CD4-positive, alpha-beta T cell treated with Interleukin-17A for 1 hour (primary cell): Measurements from ENCODE around the gene CPM.

Experiments used
- DNase-seq: peaks from one replicate; pipeline ENCODE4 v3.0.0-alpha.2; 2020

Gene CPM

GRCh38 chr12:68873316-68873715 lies 59.7 kb downstream of the CPM start:
- DNase-seq = no peak

GRCh38 chr12:68871921-68872320 lies 61.0 kb downstream of the CPM start:
- DNase-seq = no peak

- no peak for DNase-seq
Measured at GRCh38 chr12:68871396-68871795, 61.6 kb downstream of the CPM start.

- no peak for DNase-seq
Measured at GRCh38 chr12:68870443-68870842, 62.5 kb downstream of the CPM start.

GRCh38 chr12:68870011-68870410 lies 63.0 kb downstream of the CPM start:
- DNase-seq = no peak

GRCh38 chr12:68868043-68868790 lies 64.8 kb downstream of the CPM start:
- DNase-seq = no peak

- DNase-seq = no peak
Measured at GRCh38 chr12:68867606-68868005, 65.4 kb downstream of the CPM start.

GRCh38 chr12:68866950-68867349 lies 66.0 kb downstream of the CPM start:
- no peak for DNase-seq

- DNase-seq = no peak
Measured at GRCh38 chr12:68865399-68866164, 67.4 kb downstream of the CPM start.

- no peak for DNase-seq
Measured at GRCh38 chr12:68864604-68865003, 68.4 kb downstream of the CPM start.

GRCh38 chr12:68863886-68864454 lies 69.0 kb downstream of the CPM start:
- DNase-seq = peak; percentile 45

- no peak for DNase-seq
Measured at GRCh38 chr12:68863109-68863770, 69.7 kb downstream of the CPM start.

- no peak for DNase-seq
Measured at GRCh38 chr12:68861890-68862289, 71.1 kb downstream of the CPM start.

- no peak for DNase-seq
Measured at GRCh38 chr12:68856510-68856909, 76.5 kb downstream of the CPM start.

GRCh38 chr12:68855771-68856170 lies 77.2 kb downstream of the CPM start:
- DNase-seq = no peak

- DNase-seq = no peak
Measured at GRCh38 chr12:68855111-68855510, 77.9 kb downstream of the CPM start.

GRCh38 chr12:68854554-68854953 lies 78.4 kb downstream of the CPM start:
- DNase-seq = no peak

GRCh38 chr12:68854078-68854468 lies 78.9 kb downstream of the CPM start:
- DNase-seq = no peak

GRCh38 chr12:68853396-68854077 lies 79.4 kb downstream of the CPM start:
- no peak for DNase-seq

GRCh38 chr12:68851592-68852306 lies 81.2 kb downstream of the CPM start:
- no peak for DNase-seq

GRCh38 chr12:68850390-68850789 lies 82.6 kb downstream of the CPM start:
- no peak for DNase-seq

- no peak for DNase-seq
Measured at GRCh38 chr12:68846811-68847210, 86.2 kb downstream of the CPM start.
